Activated T-helper 17 cell treated with anti-CD3 and anti-CD28 coated beads, Interleukin-2, amount 50 U/mL, for 72 hours (primary cell): Measurements from ENCODE around the gene LARGE1. TPM values are rescaled to one million over a fixed set of nuclear protein-coding genes. Genes with fewer than 3 reads are reported as not detected.

Experiments used
- ATAC-seq: fragments of 150-1000 bp; cut with Tn5 transposase; replicated peaks from 2 replicates; pipeline ENCODE4 v1.10.0; 2021; ENCODE audit warnings: mild to moderate bottlenecking, moderate library complexity
- H3K27ac Mint-ChIP-seq: one replicate; pipeline ENCODE4 v1.8.0; 2022; ENCODE audit warnings: mixed read lengths
- H3K27me3 Mint-ChIP-seq: one replicate; pipeline ENCODE4 v1.8.0; 2022; ENCODE audit warnings: mixed read lengths
- H3K36me3 Mint-ChIP-seq: one replicate; pipeline ENCODE4 v1.8.0; 2022; ENCODE audit warnings: low read depth, mild to moderate bottlenecking, mixed read lengths
- H3K4me1 Mint-ChIP-seq: one replicate; pipeline ENCODE4 v1.8.0; 2022; ENCODE audit warnings: mixed read lengths
- H3K4me3 Mint-ChIP-seq: one replicate; pipeline ENCODE4 v1.8.0; 2022; ENCODE audit warnings: mild to moderate bottlenecking, mixed read lengths
- H3K9me3 Mint-ChIP-seq: one replicate; pipeline ENCODE4 v1.8.0; 2022; ENCODE audit warnings: mixed read lengths
- total RNA-seq, 2 donors: library from RNA; stranded (reverse); gene quantifications; one replicate each; pipeline ENCODE4 v1.2.3, GENCODE V29; 2022

Gene LARGE1
- total RNA-seq, 2 donors from 2014 or later = 0.45 to 0.73 TPM

- Mint-ChIP-seq H3K36me3 (no peaks in the 10 kb centered on the region), H3K9me3 (peaks cover 21% of the 10 kb centered on the region), H3K4me1 (no peaks in the 10 kb centered on the region), H3K4me3 (no peak overlapping the region), H3K27ac (no peak overlapping the region), H3K27me3 (no peaks in the 10 kb centered on the region)
- ATAC-seq = no peak
These were observed 194.0 kb downstream of the LARGE1 start for GRCh38 chr22:33726294-33726734.

- H3K27ac Mint-ChIP-seq = no peak overlapping the region
- ATAC-seq = no peak
- peaks cover 19% of the 10 kb centered on the region for H3K9me3 Mint-ChIP-seq
- H3K36me3 Mint-ChIP-seq = no peaks in the 10 kb centered on the region
- no peaks in the 10 kb centered on the region for H3K27me3 Mint-ChIP-seq
- no peaks in the 10 kb centered on the region for H3K4me1 Mint-ChIP-seq
- no peak overlapping the region for H3K4me3 Mint-ChIP-seq
These were observed 196.4 kb downstream of the LARGE1 start for GRCh38 chr22:33723915-33724314.

- Mint-ChIP-seq H3K27ac (no peak overlapping the region), H3K9me3 (peaks cover 22% of the 10 kb centered on the region), H3K36me3 (no peaks in the 10 kb centered on the region), H3K4me3 (no peak overlapping the region), H3K27me3 (no peaks in the 10 kb centered on the region), H3K4me1 (no peaks in the 10 kb centered on the region)
- ATAC-seq = no peak
These were observed 197.5 kb downstream of the LARGE1 start for GRCh38 chr22:33722816-33723215.

GRCh38 chr22:33720166-33720878 lies 200.0 kb downstream of the LARGE1 start:
- Mint-ChIP-seq H3K9me3 (peaks cover 34% of the 10 kb centered on the region), H3K4me1 (no peaks in the 10 kb centered on the region), H3K4me3 (no peak overlapping the region), H3K27ac (no peak overlapping the region), H3K36me3 (no peaks in the 10 kb centered on the region), H3K27me3 (no peaks in the 10 kb centered on the region)
- ATAC-seq = no peak

- Mint-ChIP-seq H3K9me3 (peaks cover 21% of the 10 kb centered on the region), H3K27ac (no peak overlapping the region), H3K36me3 (no peaks in the 10 kb centered on the region), H3K4me1 (no peaks in the 10 kb centered on the region), H3K4me3 (no peak overlapping the region), H3K27me3 (no peaks in the 10 kb centered on the region)
- ATAC-seq = no peak
These were observed 202.4 kb downstream of the LARGE1 start for GRCh38 chr22:33717694-33718396.

GRCh38 chr22:33715237-33715985 lies 204.9 kb downstream of the LARGE1 start:
- Mint-ChIP-seq H3K27me3 (no peaks in the 10 kb centered on the region), H3K27ac (no peak overlapping the region), H3K9me3 (peaks cover 19% of the 10 kb centered on the region), H3K4me1 (no peaks in the 10 kb centered on the region), H3K36me3 (no peaks in the 10 kb centered on the region), H3K4me3 (no peak overlapping the region)
- ATAC-seq = no peak

- no peaks in the 10 kb centered on the region for H3K4me1 Mint-ChIP-seq
- no peak overlapping the region for H3K4me3 Mint-ChIP-seq
- H3K27ac Mint-ChIP-seq = no peak overlapping the region
- H3K27me3 Mint-ChIP-seq = no peaks in the 10 kb centered on the region
- H3K36me3 Mint-ChIP-seq = no peaks in the 10 kb centered on the region
- no peak for ATAC-seq
- H3K9me3 Mint-ChIP-seq = peaks cover 8% of the 10 kb centered on the region
These were observed 209.9 kb downstream of the LARGE1 start for GRCh38 chr22:33710326-33710725.

GRCh38 chr22:33707581-33707980 lies 212.7 kb downstream of the LARGE1 start:
- Mint-ChIP-seq H3K36me3 (no peaks in the 10 kb centered on the region), H3K4me3 (no peak overlapping the region), H3K9me3 (peaks cover 7% of the 10 kb centered on the region), H3K27ac (no peak overlapping the region), H3K27me3 (no peaks in the 10 kb centered on the region), H3K4me1 (no peaks in the 10 kb centered on the region)
- ATAC-seq = no peak

GRCh38 chr22:33706100-33706499 lies 214.2 kb downstream of the LARGE1 start:
- H3K4me1 Mint-ChIP-seq = no peaks in the 10 kb centered on the region
- peaks cover 7% of the 10 kb centered on the region for H3K9me3 Mint-ChIP-seq
- no peak for ATAC-seq
- H3K36me3 Mint-ChIP-seq = no peaks in the 10 kb centered on the region
- no peaks in the 10 kb centered on the region for H3K27me3 Mint-ChIP-seq
- H3K27ac Mint-ChIP-seq = no peak overlapping the region
- no peak overlapping the region for H3K4me3 Mint-ChIP-seq

- no peaks in the 10 kb centered on the region for H3K27me3 Mint-ChIP-seq
- ATAC-seq = no peak
- H3K4me1 Mint-ChIP-seq = peaks cover 3% of the 10 kb centered on the region
- no peak overlapping the region for H3K4me3 Mint-ChIP-seq
- peaks cover 10% of the 10 kb centered on the region for H3K9me3 Mint-ChIP-seq
- H3K36me3 Mint-ChIP-seq = no peaks in the 10 kb centered on the region
- H3K27ac Mint-ChIP-seq = no peak overlapping the region
These were observed 221.1 kb downstream of the LARGE1 start for GRCh38 chr22:33699176-33699575.

GRCh38 chr22:33697640-33698039 lies 222.6 kb downstream of the LARGE1 start:
- H3K27ac Mint-ChIP-seq = no peak overlapping the region
- no peak for ATAC-seq
- no peaks in the 10 kb centered on the region for H3K27me3 Mint-ChIP-seq
- H3K36me3 Mint-ChIP-seq = no peaks in the 10 kb centered on the region
- H3K4me1 Mint-ChIP-seq = peaks cover 3% of the 10 kb centered on the region
- H3K4me3 Mint-ChIP-seq = no peak overlapping the region
- H3K9me3 Mint-ChIP-seq = peaks cover 15% of the 10 kb centered on the region

GRCh38 chr22:33691057-33691630 lies 229.1 kb downstream of the LARGE1 start:
- Mint-ChIP-seq H3K4me1 (no peaks in the 10 kb centered on the region), H3K4me3 (no peak overlapping the region), H3K36me3 (no peaks in the 10 kb centered on the region), H3K27me3 (no peaks in the 10 kb centered on the region), H3K9me3 (peaks cover 14% of the 10 kb centered on the region), H3K27ac (no peak overlapping the region)
- no peak for ATAC-seq

GRCh38 chr22:33688903-33689302 lies 231.4 kb downstream of the LARGE1 start:
- Mint-ChIP-seq H3K36me3 (no peaks in the 10 kb centered on the region), H3K27ac (no peak overlapping the region), H3K4me1 (no peaks in the 10 kb centered on the region), H3K27me3 (no peaks in the 10 kb centered on the region), H3K9me3 (peaks cover 14% of the 10 kb centered on the region), H3K4me3 (no peak overlapping the region)
- ATAC-seq = no peak

GRCh38 chr22:33687464-33687863 lies 232.8 kb downstream of the LARGE1 start:
- Mint-ChIP-seq H3K36me3 (no peaks in the 10 kb centered on the region), H3K9me3 (peaks cover 11% of the 10 kb centered on the region), H3K27ac (no peak overlapping the region), H3K4me3 (no peak overlapping the region), H3K27me3 (no peaks in the 10 kb centered on the region), H3K4me1 (no peaks in the 10 kb centered on the region)
- ATAC-seq = no peak
